WTC11 (cell line): Measurements from ENCODE around the gene EIF5A. TPM values are rescaled to one million over a fixed set of nuclear protein-coding genes. Genes with fewer than 3 reads are reported as not detected.

Experiments used
- ATAC-seq: fragments of 200-7000 bp; cut with Tn5 transposase; 2 replicates; pipeline ENCODE4 v1.10.0; 2021; ENCODE audit warnings: mild to moderate bottlenecking, moderate library complexity
- CTCF ChIA-PET: fragments of 300-600 bp; sonication (Branson Sonifier 250); formaldehyde crosslinking; loops from one replicate; lab custom pipeline; 2021; ENCODE audit warnings: antibody characterized with exemption; lab: Charles Lee
- POLR2A ChIA-PET: fragments of 350-600 bp; sonication (Branson Sonifier 250); formaldehyde crosslinking; loops from one replicate; lab custom pipeline; 2021; ENCODE audit warnings: antibody characterized with exemption; lab: Charles Lee
- DNase-seq: peaks from one replicate; pipeline ENCODE4 v3.0.0; 2021; ENCODE audit warnings: low spot score
- H3K27ac Mint-ChIP-seq: 2 replicates; pipeline ENCODE4 v1.8.0; 2021; ENCODE audit warnings: mixed read lengths
- H3K27me3 Mint-ChIP-seq: 2 replicates; pipeline ENCODE4 v1.8.0; 2021; ENCODE audit warnings: low read depth, mild to moderate bottlenecking, moderate library complexity, mixed read lengths
- H3K36me3 Mint-ChIP-seq: 2 replicates; pipeline ENCODE4 v1.8.0; 2021; ENCODE audit warnings: mixed read lengths
- H3K4me1 Mint-ChIP-seq: 2 replicates; pipeline ENCODE4 v1.8.0; 2022; ENCODE audit warnings: mixed read lengths
- H3K4me3 Mint-ChIP-seq: 2 replicates; pipeline ENCODE4 v1.8.0; 2021; ENCODE audit warnings: mild to moderate bottlenecking, moderate library complexity, mixed read lengths
- H3K9me3 Mint-ChIP-seq: 2 replicates; pipeline ENCODE4 v1.8.0; 2021; ENCODE audit warnings: mixed read lengths
- CBFB ChIP-seq: sonication (generic); formaldehyde crosslinking; IDR thresholded peaks from 2 replicates; pipeline ENCODE4 v1.8.1; 2022; ENCODE audit warnings: mild to moderate bottlenecking, low read depth, missing genetic modification reagents
- CREB1 ChIP-seq: sonication (generic); formaldehyde crosslinking; IDR thresholded peaks from 2 replicates; pipeline ENCODE4 v1.8.0; 2023; ENCODE audit warnings: mild to moderate bottlenecking, missing genetic modification reagents
- CREM ChIP-seq: sonication (generic); formaldehyde crosslinking; IDR thresholded peaks from 2 replicates; pipeline ENCODE4 v1.8.1; 2022; ENCODE audit warnings: mild to moderate bottlenecking, missing genetic modification reagents, moderate library complexity
- ELF4 ChIP-seq: sonication (generic); formaldehyde crosslinking; IDR thresholded peaks from 2 replicates; pipeline ENCODE4 v1.8.1; 2022; ENCODE audit warnings: low read depth, mild to moderate bottlenecking, moderate library complexity, missing genetic modification reagents
- FOXJ3 ChIP-seq: sonication (generic); formaldehyde crosslinking; IDR thresholded peaks from 2 replicates; pipeline ENCODE4 v1.9.0; 2021; ENCODE audit warnings: missing genetic modification reagents, mild to moderate bottlenecking, borderline replicate concordance
- JAZF1 ChIP-seq: fragments of 250-450 bp; sonication (Bioruptor Pico); IDR thresholded peaks from 2 replicates; pipeline ENCODE4 v1.9.0; 2021; ENCODE audit warnings: moderate library complexity, mild to moderate bottlenecking, inconsistent platforms
- NR1H2 ChIP-seq: sonication (generic); formaldehyde crosslinking; IDR thresholded peaks from 2 replicates; pipeline ENCODE4 v1.9.0; 2021; ENCODE audit warnings: mild to moderate bottlenecking, moderate library complexity, missing genetic modification reagents
- RORB ChIP-seq: fragments of 250-450 bp; sonication (Bioruptor Pico); IDR thresholded peaks from 2 replicates; pipeline ENCODE4 v1.9.0; 2021; ENCODE audit warnings: mild to moderate bottlenecking
- SMAD3 ChIP-seq: sonication (generic); formaldehyde crosslinking; IDR thresholded peaks from 2 replicates; pipeline ENCODE4 v1.8.0; 2022; ENCODE audit warnings: missing genetic modification reagents, mild to moderate bottlenecking, borderline replicate concordance
- SP1 ChIP-seq: sonication (generic); formaldehyde crosslinking; conservative IDR thresholded peaks from 2 replicates; pipeline ENCODE4 v1.8.1; 2022; ENCODE audit warnings: missing genetic modification reagents
- STAT6 ChIP-seq: sonication (generic); formaldehyde crosslinking; conservative IDR thresholded peaks from 2 replicates; pipeline ENCODE4 v1.8.1; 2023; ENCODE audit warnings: mild to moderate bottlenecking, low read depth, missing genetic modification reagents, moderate library complexity
- TCF7 ChIP-seq: sonication (generic); formaldehyde crosslinking; IDR thresholded peaks from 2 replicates; pipeline ENCODE4 v1.8.0; 2022; ENCODE audit warnings: mild to moderate bottlenecking, low read depth, missing genetic modification reagents, moderate library complexity
- ZNF121 ChIP-seq: sonication (generic); formaldehyde crosslinking; IDR thresholded peaks from 2 replicates; pipeline ENCODE4 v1.8.0; 2023; ENCODE audit warnings: missing genetic modification reagents
- total RNA-seq: library from RNA; stranded (reverse); gene quantifications from 3 replicates; pipeline ENCODE4 v1.2.3, GENCODE V29; 2021
- TF ChIP-seq, protein P1 (sequence below): sonication (generic); formaldehyde crosslinking; IDR thresholded peaks from 2 replicates; pipeline ENCODE4 v1.8.0; 2022; ENCODE audit warnings: mild to moderate bottlenecking, missing genetic modification reagents
- TF ChIP-seq, protein P2 (sequence below): sonication (generic); formaldehyde crosslinking; IDR thresholded peaks from 2 replicates; pipeline ENCODE4 v1.8.1; 2022; ENCODE audit warnings: mild to moderate bottlenecking, missing genetic modification reagents, moderate library complexity, borderline replicate concordance
- TF ChIP-seq, protein P3 (sequence below): fragments of 250-450 bp; sonication (Bioruptor Pico); IDR thresholded peaks from 2 replicates; pipeline ENCODE4 v1.9.0; 2021; ENCODE audit warnings: mild to moderate bottlenecking
- TF ChIP-seq, protein P4 (sequence below): sonication (generic); formaldehyde crosslinking; IDR thresholded peaks from 2 replicates; pipeline ENCODE4 v1.8.0; 2022; ENCODE audit warnings: mild to moderate bottlenecking, missing genetic modification reagents
- TF ChIP-seq, protein P5 (sequence below): sonication (generic); formaldehyde crosslinking; IDR thresholded peaks from 2 replicates; pipeline ENCODE4 v1.8.1; 2022; ENCODE audit warnings: low read depth, mild to moderate bottlenecking, moderate library complexity, missing genetic modification reagents, borderline replicate concordance
- TF ChIP-seq, protein P6 (sequence below): sonication (generic); formaldehyde crosslinking; IDR thresholded peaks from 2 replicates; pipeline ENCODE4 v1.8.0; 2023; ENCODE audit warnings: mild to moderate bottlenecking, missing genetic modification reagents

Gene EIF5A
- total RNA-seq, 1 experiment from 2014 or later, result 1,021 TPM

GRCh38 chr17:7313890-7314718 lies 6.7 kb downstream of the EIF5A start (continued):
- TF ChIP-seq, protein P1, sequence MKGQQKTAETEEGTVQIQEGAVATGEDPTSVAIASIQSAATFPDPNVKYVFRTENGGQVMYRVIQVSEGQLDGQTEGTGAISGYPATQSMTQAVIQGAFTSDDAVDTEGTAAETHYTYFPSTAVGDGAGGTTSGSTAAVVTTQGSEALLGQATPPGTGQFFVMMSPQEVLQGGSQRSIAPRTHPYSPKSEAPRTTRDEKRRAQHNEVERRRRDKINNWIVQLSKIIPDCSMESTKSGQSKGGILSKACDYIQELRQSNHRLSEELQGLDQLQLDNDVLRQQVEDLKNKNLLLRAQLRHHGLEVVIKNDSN (CRISPR knock-in tag), result no peak
- TF ChIP-seq, all 79 proteins: peak for 0

DNA sequence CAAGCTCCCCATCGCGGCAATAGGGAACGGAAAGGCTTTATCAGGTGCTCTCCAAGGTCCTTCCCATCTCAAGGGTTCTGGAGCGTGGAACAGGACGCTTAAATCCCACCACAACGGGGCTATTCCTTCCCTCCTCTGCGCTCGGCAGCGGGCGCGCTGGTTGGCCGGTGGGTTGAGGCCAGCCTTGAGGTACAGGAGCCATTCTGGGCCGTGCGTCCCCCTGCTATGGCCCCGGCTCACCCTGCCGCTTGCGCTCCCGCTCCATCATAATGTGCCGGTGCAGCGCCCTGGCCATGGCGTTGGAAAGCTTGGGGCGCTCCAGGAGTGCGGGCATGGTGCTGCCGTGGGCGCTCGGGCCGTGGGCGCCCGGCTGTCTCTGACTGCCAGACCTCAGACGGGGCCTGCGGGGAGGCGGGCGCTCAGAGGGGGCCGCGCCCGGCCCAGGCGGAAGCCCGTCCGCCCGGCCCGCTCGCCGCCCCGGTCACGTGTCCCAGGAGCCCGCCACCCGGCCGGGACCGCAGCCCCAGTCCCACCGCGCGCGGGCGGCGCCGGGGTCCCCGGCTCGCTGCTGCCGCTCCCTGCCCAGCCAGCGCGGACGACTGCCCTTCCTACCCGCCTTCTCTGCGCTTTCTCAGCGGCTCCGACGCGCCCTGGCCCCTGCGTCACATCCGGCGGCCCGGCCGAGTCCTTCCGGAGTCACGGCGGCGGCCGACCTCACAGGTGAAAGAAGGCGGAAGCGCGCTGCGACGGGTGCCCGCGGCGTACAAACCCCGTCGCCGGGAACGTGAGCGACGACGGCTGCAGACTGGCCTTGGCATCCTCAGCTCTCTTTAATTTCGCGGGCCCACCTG lies 7.5 kb downstream of the EIF5A start, which contains the start of gene GPS2:
Gene GPS2, minus strand, starts transcription at position 642 of the 851 bp plus-strand sequence. Its CDS starts 308 bp downstream, at position 334.
- DNase-seq, result peak; percentile 92
- Mint-ChIP-seq H3K4me1 (peaks cover 30% of the 10 kb centered on the region), H3K27ac (peak within 1 kb of the TSS; percentile 95), H3K9me3 (no peaks in the 10 kb centered on the region), H3K4me3 (peak within 1 kb of the TSS; percentile 75), H3K36me3 (peaks cover 50% of the 10 kb centered on the region), H3K27me3 (no peaks in the 10 kb centered on the region)
- ChIA-PET POLR2A (interaction anchor here (0.6 to 3.9 kb wide), 5 partner anchors 15 to 245 kb away, joined by 3 to 21 read pairs (median 4); partner anchors contain the start of genes ACADVL, ACAP1, DLG4 and NEURL4), CTCF (interaction anchor here (0.8 to 3.3 kb wide), 7 partner anchors 15 to 274 kb away, joined by 3 to 19 read pairs (median 6); partner anchors contain the start of genes NEURL4 and SLC2A4)
- peak; percentile 55 for ATAC-seq
- peak; percentile 92 for TF ChIP-seq SP1 (CRISPR knock-in tag)
- no peak for TF ChIP-seq JAZF1 (CRISPR knock-in tag)
- TF ChIP-seq ELF4 (CRISPR knock-in tag), result no peak
- TF ChIP-seq, protein P2, sequence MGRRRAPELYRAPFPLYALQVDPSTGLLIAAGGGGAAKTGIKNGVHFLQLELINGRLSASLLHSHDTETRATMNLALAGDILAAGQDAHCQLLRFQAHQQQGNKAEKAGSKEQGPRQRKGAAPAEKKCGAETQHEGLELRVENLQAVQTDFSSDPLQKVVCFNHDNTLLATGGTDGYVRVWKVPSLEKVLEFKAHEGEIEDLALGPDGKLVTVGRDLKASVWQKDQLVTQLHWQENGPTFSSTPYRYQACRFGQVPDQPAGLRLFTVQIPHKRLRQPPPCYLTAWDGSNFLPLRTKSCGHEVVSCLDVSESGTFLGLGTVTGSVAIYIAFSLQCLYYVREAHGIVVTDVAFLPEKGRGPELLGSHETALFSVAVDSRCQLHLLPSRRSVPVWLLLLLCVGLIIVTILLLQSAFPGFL (CRISPR knock-in tag), result no peak
- no peak for TF ChIP-seq TCF7 (CRISPR knock-in tag)
- 0 out of 2 replicates have a peak, but pooled peaks have one; percentile 77 for TF ChIP-seq CBFB (CRISPR knock-in tag)
- TF ChIP-seq ZNF121 (CRISPR knock-in tag), result no peak
- TF ChIP-seq, protein P3, sequence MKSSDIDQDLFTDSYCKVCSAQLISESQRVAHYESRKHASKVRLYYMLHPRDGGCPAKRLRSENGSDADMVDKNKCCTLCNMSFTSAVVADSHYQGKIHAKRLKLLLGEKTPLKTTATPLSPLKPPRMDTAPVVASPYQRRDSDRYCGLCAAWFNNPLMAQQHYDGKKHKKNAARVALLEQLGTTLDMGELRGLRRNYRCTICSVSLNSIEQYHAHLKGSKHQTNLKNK, result no peak
- peak; percentile 88 for TF ChIP-seq SMAD3
- TF ChIP-seq, protein P4, sequence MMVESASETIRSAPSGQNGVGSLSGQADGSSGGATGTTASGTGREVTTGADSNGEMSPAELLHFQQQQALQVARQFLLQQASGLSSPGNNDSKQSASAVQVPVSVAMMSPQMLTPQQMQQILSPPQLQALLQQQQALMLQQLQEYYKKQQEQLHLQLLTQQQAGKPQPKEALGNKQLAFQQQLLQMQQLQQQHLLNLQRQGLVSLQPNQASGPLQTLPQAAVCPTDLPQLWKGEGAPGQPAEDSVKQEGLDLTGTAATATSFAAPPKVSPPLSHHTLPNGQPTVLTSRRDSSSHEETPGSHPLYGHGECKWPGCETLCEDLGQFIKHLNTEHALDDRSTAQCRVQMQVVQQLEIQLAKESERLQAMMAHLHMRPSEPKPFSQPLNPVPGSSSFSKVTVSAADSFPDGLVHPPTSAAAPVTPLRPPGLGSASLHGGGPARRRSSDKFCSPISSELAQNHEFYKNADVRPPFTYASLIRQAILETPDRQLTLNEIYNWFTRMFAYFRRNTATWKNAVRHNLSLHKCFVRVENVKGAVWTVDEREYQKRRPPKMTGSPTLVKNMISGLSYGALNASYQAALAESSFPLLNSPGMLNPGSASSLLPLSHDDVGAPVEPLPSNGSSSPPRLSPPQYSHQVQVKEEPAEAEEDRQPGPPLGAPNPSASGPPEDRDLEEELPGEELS (CRISPR knock-in tag), result peak; percentile 66; the same call in 1 of the 2 replicates
- TF ChIP-seq, protein P5, sequence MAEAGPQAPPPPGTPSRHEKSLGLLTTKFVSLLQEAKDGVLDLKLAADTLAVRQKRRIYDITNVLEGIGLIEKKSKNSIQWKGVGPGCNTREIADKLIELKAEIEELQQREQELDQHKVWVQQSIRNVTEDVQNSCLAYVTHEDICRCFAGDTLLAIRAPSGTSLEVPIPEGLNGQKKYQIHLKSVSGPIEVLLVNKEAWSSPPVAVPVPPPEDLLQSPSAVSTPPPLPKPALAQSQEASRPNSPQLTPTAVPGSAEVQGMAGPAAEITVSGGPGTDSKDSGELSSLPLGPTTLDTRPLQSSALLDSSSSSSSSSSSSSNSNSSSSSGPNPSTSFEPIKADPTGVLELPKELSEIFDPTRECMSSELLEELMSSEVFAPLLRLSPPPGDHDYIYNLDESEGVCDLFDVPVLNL (CRISPR knock-in tag), result 0 out of 2 replicates have a peak, but pooled peaks have one; percentile 17
- no peak for TF ChIP-seq FOXJ3 (CRISPR knock-in tag)
- no peak for TF ChIP-seq RORB (CRISPR knock-in tag)
- no peak for TF ChIP-seq STAT6 (CRISPR knock-in tag)
- TF ChIP-seq CREB1, result peak; percentile 57
- TF ChIP-seq NR1H2 (CRISPR knock-in tag), result no peak
- TF ChIP-seq CREM, result peak; percentile 98
- TF ChIP-seq, protein P6, sequence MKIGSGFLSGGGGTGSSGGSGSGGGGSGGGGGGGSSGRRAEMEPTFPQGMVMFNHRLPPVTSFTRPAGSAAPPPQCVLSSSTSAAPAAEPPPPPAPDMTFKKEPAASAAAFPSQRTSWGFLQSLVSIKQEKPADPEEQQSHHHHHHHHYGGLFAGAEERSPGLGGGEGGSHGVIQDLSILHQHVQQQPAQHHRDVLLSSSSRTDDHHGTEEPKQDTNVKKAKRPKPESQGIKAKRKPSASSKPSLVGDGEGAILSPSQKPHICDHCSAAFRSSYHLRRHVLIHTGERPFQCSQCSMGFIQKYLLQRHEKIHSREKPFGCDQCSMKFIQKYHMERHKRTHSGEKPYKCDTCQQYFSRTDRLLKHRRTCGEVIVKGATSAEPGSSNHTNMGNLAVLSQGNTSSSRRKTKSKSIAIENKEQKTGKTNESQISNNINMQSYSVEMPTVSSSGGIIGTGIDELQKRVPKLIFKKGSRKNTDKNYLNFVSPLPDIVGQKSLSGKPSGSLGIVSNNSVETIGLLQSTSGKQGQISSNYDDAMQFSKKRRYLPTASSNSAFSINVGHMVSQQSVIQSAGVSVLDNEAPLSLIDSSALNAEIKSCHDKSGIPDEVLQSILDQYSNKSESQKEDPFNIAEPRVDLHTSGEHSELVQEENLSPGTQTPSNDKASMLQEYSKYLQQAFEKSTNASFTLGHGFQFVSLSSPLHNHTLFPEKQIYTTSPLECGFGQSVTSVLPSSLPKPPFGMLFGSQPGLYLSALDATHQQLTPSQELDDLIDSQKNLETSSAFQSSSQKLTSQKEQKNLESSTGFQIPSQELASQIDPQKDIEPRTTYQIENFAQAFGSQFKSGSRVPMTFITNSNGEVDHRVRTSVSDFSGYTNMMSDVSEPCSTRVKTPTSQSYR (CRISPR knock-in tag), result no peak
